HepG2 (cell line): ENCODE measurements around the gene SH3GLB2. TPM values are rescaled to one million over a fixed set of nuclear protein-coding genes. Genes with fewer than 3 reads are reported as not detected.

Source experiments
- BATF2 ChIP-seq: sonication (generic); formaldehyde crosslinking; IDR thresholded peaks from 2 replicates; pipeline ENCODE4 v1.8.0; 2022; ENCODE audit warnings: mild to moderate bottlenecking, missing genetic modification reagents, moderate library complexity
- CC2D1A ChIP-seq: sonication (generic); formaldehyde crosslinking; IDR thresholded peaks from 2 replicates; pipeline ENCODE4 v1.8.1; 2023; ENCODE audit warnings: mild to moderate bottlenecking, missing genetic modification reagents
- ESRRA ChIP-seq: sonication (generic); formaldehyde crosslinking; IDR thresholded peaks from 2 replicates; pipeline ENCODE4 v1.5.1; 2020; ENCODE audit warnings: mild to moderate bottlenecking, low read depth, missing genetic modification reagents
- FOSL2 ChIP-seq: sonication (generic); formaldehyde crosslinking; IDR thresholded peaks from 2 replicates; pipeline ENCODE4 v1.4.0; 2020; ENCODE audit warnings: missing genetic modification reagents
- HMGXB3 ChIP-seq: sonication (generic); formaldehyde crosslinking; IDR thresholded peaks from 2 replicates; pipeline ENCODE4 v1.4.0; 2020; ENCODE audit warnings: missing genetic modification reagents, borderline replicate concordance
- ISL2 ChIP-seq: sonication (generic); formaldehyde crosslinking; IDR thresholded peaks from 2 replicates; pipeline ENCODE4 v1.5.0; 2020; ENCODE audit warnings: missing genetic modification reagents
- KAT8 ChIP-seq: IDR thresholded peaks from 2 replicates; pipeline ENCODE4 v1.6.1; 2016; ENCODE audit warnings: missing genetic modification reagents, missing compliant biosample characterization
- MTF2 ChIP-seq: sonication (generic); formaldehyde crosslinking; IDR thresholded peaks from 2 replicates; pipeline ENCODE4 v1.5.0; 2020; ENCODE audit warnings: missing genetic modification reagents, borderline replicate concordance
- MYNN ChIP-seq: sonication (generic); formaldehyde crosslinking; IDR thresholded peaks from 2 replicates; pipeline ENCODE4 v1.4.0; 2020; ENCODE audit warnings: mild to moderate bottlenecking, low read depth, missing genetic modification reagents
- NFKB2 ChIP-seq: sonication (generic); formaldehyde crosslinking; IDR thresholded peaks from 2 replicates; pipeline ENCODE4 v1.4.0; 2020; ENCODE audit warnings: missing genetic modification reagents, borderline replicate concordance
- NFKBIZ ChIP-seq: IDR thresholded peaks from 2 replicates; pipeline ENCODE4 v1.6.1; 2018; ENCODE audit warnings: missing genetic modification reagents, missing compliant biosample characterization
- RXRB ChIP-seq: IDR thresholded peaks from 2 replicates; pipeline ENCODE4 v1.6.1; 2016; ENCODE audit warnings: borderline replicate concordance, missing genetic modification reagents, missing compliant biosample characterization
- SOX6 ChIP-seq, 2 experiments: fragments of 450-650 bp in 1 of 2; sonication (generic) in 1 of 2; formaldehyde crosslinking in 1 of 2; IDR thresholded peaks; 2 replicates each; pipeline versions ENCODE4 v1.4.0 to v1.6.1; 2017 to 2020; ENCODE audit warnings: antibody characterized with exemption in 1 of 2, mild to moderate bottlenecking in 1 of 2, missing genetic modification reagents in 1 of 2
- ZNF281 ChIP-seq: sonication (generic); formaldehyde crosslinking; IDR thresholded peaks from 2 replicates; pipeline ENCODE4 v1.4.0; 2020; ENCODE audit warnings: missing genetic modification reagents, borderline replicate concordance
- ZNF709 ChIP-seq: sonication (generic); formaldehyde crosslinking; IDR thresholded peaks from 2 replicates; pipeline ENCODE4 v1.5.0; 2020; ENCODE audit warnings: mild to moderate bottlenecking, missing genetic modification reagents
- ZXDC ChIP-seq: sonication (generic); formaldehyde crosslinking; IDR thresholded peaks from 2 replicates; pipeline ENCODE4 v1.5.0; 2020; ENCODE audit warnings: mild to moderate bottlenecking, missing genetic modification reagents
- polyA plus RNA-seq, 8 experiments: library from polyadenylated mRNA; depleted of rRNA in 3 of 8; stranded (reverse) in 7 of 8; unstranded in 1 of 8; fragments of >200 nt; fragmentation: Illumina TruSeq in 4 of 8; extraction: Trizol in 4 of 8; gene quantifications; 2 replicates each; pipeline versions ENCODE4 v1.2.1 to v1.2.3, GENCODE V29; 2011 to 2016; ENCODE audit warnings: low read depth in 4 of 8, missing spikeins in 1 of 8, mixed read lengths in 1 of 8; ENCODE audit not compliant: insufficient read depth in 1 of 8
- total RNA-seq, 5 experiments: library from RNA; depleted of rRNA; stranded (reverse); fragments of >200 nt; fragmentation: Illumina TruSeq; extraction: Trizol; gene quantifications; 2 replicates each; pipeline ENCODE4 v1.2.3, GENCODE V29; 2016; ENCODE audit warnings: low read depth in 1 of 5

SH3GLB2 gene
- total and polyA plus RNA-seq, 2 of the 13 experiments (the other 11 are each of a cell fraction or from before 2014, with no cell fraction given): 24.0 to 40.6 TPM

- no peak for TF ChIP-seq BATF2 (CRISPR knock-in tag)
- TF ChIP-seq MTF2 (CRISPR knock-in tag): no peak
- TF ChIP-seq HMGXB3 (CRISPR knock-in tag): peak; percentile 78; the same call in 1 of the 2 replicates
- peak; percentile 34 for TF ChIP-seq FOSL2 (CRISPR knock-in tag)
- TF ChIP-seq ZNF281 (CRISPR knock-in tag): peak; percentile 36; the same call in 1 of the 2 replicates
- no peak for TF ChIP-seq ISL2 (CRISPR knock-in tag)
- peak; percentile 52; the same call in 1 of the 2 replicates for TF ChIP-seq NFKB2 (CRISPR knock-in tag)
- peak; percentile 74 for TF ChIP-seq KAT8
- TF ChIP-seq MYNN: no peak
- no peak for TF ChIP-seq CC2D1A (CRISPR knock-in tag)
- TF ChIP-seq SOX6 (IDR thresholded peaks at IDR 0.05): no peak
- TF ChIP-seq SOX6 (CRISPR knock-in tag; IDR thresholded peaks at IDR 0.05): peak; percentile 45; the same call in 1 of the 2 replicates
- no peak for TF ChIP-seq NFKBIZ (CRISPR knock-in tag)
- no peak for TF ChIP-seq ZXDC (CRISPR knock-in tag)
- TF ChIP-seq ESRRA (CRISPR knock-in tag): 0 out of 2 replicates have a peak, but pooled peaks have one; percentile 14
- 0 out of 2 replicates have a peak, but pooled peaks have one; percentile 20 for TF ChIP-seq RXRB (CRISPR knock-in tag)
- TF ChIP-seq ZNF709 (CRISPR knock-in tag): no peak
Measured at GRCh38 chr9:129036241-129036922, 8.3 kb upstream of the SH3GLB2 start, which contains the start of gene MIGA2 (continued).
